HG02840 (cell line): ENCODE data around the gene SNX14.

Source experiments
- ATAC-seq: cut with Tn5 transposase; IDR thresholded peaks from one replicate; pipeline ENCODE4 v1.9.1; 2021; ENCODE audit warnings: mild to moderate bottlenecking, moderate library complexity, moderate number of reproducible peaks; ENCODE audit not compliant: unreplicated experiment, low FRiP score

Gene SNX14

GRCh38 chr6:85469276-85470022 lies 124.2 kb downstream of the SNX14 start:
- ATAC-seq = no peak

- no peak for ATAC-seq
These were observed 125.3 kb downstream of the SNX14 start for GRCh38 chr6:85468326-85468725.

GRCh38 chr6:85465762-85466161 lies 127.9 kb downstream of the SNX14 start:
- ATAC-seq = no peak

GRCh38 chr6:85464722-85465150 lies 128.9 kb downstream of the SNX14 start:
- ATAC-seq = no peak

GRCh38 chr6:85464260-85464644 lies 129.4 kb downstream of the SNX14 start:
- no peak for ATAC-seq

GRCh38 chr6:85463621-85464259 lies 129.9 kb downstream of the SNX14 start:
- no peak for ATAC-seq

- ATAC-seq = no peak
These were observed 131.0 kb downstream of the SNX14 start for GRCh38 chr6:85462673-85463072.

GRCh38 chr6:85461798-85462170 lies 131.9 kb downstream of the SNX14 start:
- no peak for ATAC-seq

GRCh38 chr6:85460921-85461797 lies 132.5 kb downstream of the SNX14 start:
- ATAC-seq = peak; percentile 63

- no peak for ATAC-seq
These were observed 133.3 kb downstream of the SNX14 start for GRCh38 chr6:85460154-85460920.

GRCh38 chr6:85459224-85459901 lies 134.3 kb downstream of the SNX14 start:
- ATAC-seq = no peak

GRCh38 chr6:85458782-85459181 lies 134.9 kb downstream of the SNX14 start:
- ATAC-seq = no peak

GRCh38 chr6:85458184-85458583 lies 135.5 kb downstream of the SNX14 start:
- ATAC-seq = no peak

- no peak for ATAC-seq
These were observed 136.9 kb downstream of the SNX14 start for GRCh38 chr6:85456782-85457181.
